Stimulated activated CD8-positive, alpha-beta memory T cell treated with anti-CD3 and anti-CD28 coated beads, Interleukin-4, amount 100 ng/mL, for 1 hour (primary cell): ENCODE data around the gene MYOT.
A peak's percentile ranks its signal among the peaks of the same experiment; 100 is the strongest.
"Not testable (repeated sequence)": the region's sequence is repeated elsewhere in the genome, so short reads cannot be mapped to it uniquely, and the experiment has no call there.

Experiments used
- DNase-seq, 2 donors: peaks; one replicate each; pipeline ENCODE4 v3.0.0-alpha.2; 2020; ENCODE audit warnings: low read depth in 2 of 2, low spot score in 1 of 2

MYOT gene

GRCh38 chr5:137856201-137856600 is 11.5 kb upstream of the MYOT start:
- no peak for DNase-seq

- no peak for DNase-seq
Observed at GRCh38 chr5:137856916-137857862, 10.5 kb upstream of the MYOT start.

GRCh38 chr5:137858223-137858916 is 9.3 kb upstream of the MYOT start:
- no peak for DNase-seq

GRCh38 chr5:137858954-137859353 is 8.7 kb upstream of the MYOT start:
- no peak for DNase-seq

- no peak for DNase-seq
Observed at GRCh38 chr5:137862251-137862650, 5.4 kb upstream of the MYOT start.

GRCh38 chr5:137863653-137864052 is 4.0 kb upstream of the MYOT start:
- DNase-seq = not testable (repeated sequence)

- no peak for DNase-seq
Observed at GRCh38 chr5:137866541-137867388, 895 bp upstream of the MYOT start.

GRCh38 chr5:137870647-137871339 is 3.1 kb downstream of the MYOT start:
- no peak for DNase-seq

GRCh38 chr5:137871571-137871970 is 3.9 kb downstream of the MYOT start:
- DNase-seq = no peak

- DNase-seq = no peak
Observed at GRCh38 chr5:137872466-137872865, 4.8 kb downstream of the MYOT start.

GRCh38 chr5:137876101-137876500 is 8.4 kb downstream of the MYOT start:
- DNase-seq = no peak

- no peak for DNase-seq
Observed at GRCh38 chr5:137880313-137880712, 12.7 kb downstream of the MYOT start.

GRCh38 chr5:137887831-137888230 is 20.2 kb downstream of the MYOT start:
- DNase-seq = no peak

- DNase-seq = no peak
Observed at GRCh38 chr5:137888466-137888862, 20.8 kb downstream of the MYOT start.

- peak; percentile 38 to 65 for DNase-seq
Observed at GRCh38 chr5:137888863-137889759, 21.5 kb downstream of the MYOT start, which contains the start of gene PKD2L2. Gene PKD2L2 (plus strand): TSS chr5:137889457. CDS start chr5:137889492, 35 bp downstream.

GRCh38 chr5:137890845-137891244 is 23.2 kb downstream of the MYOT start:
- DNase-seq = no peak

- DNase-seq = no peak
Observed at GRCh38 chr5:137891849-137892248, 24.2 kb downstream of the MYOT start.

- no peak for DNase-seq
Observed at GRCh38 chr5:137894586-137894985, 26.9 kb downstream of the MYOT start.

- no peak for DNase-seq
Observed at GRCh38 chr5:137896560-137896959, 28.9 kb downstream of the MYOT start.

- no peak for DNase-seq
Observed at GRCh38 chr5:137899493-137899892, 31.8 kb downstream of the MYOT start.
